MCF 10A (cell line): ENCODE results near the gene PPP2R5D. TPM values are rescaled to one million over a fixed set of nuclear protein-coding genes. Genes with fewer than 3 reads are reported as not detected.

ENCODE experiments used
- BruUV-seq: library from RNA; stranded (reverse); fragments of 400-500 nt; replicated peaks from 2 replicates; lab custom pipeline; 2021; lab: Mats Ljungman, UMichigan
- CTCF ChIA-PET: fragments of 300-600 bp; sonication (Branson Sonifier 250); formaldehyde crosslinking; extraction: SDS; loops from one replicate; lab custom pipeline; 2021; ENCODE audit warnings: antibody characterized with exemption, inconsistent platforms; lab: Yijun Ruan, JAX
- POLR2A ChIA-PET: fragments of 300-600, 350-650 bp; sonication (Branson Sonifier 250); formaldehyde crosslinking; extraction: SDS; loops from one replicate; lab custom pipeline; 2020; ENCODE audit warnings: antibody characterized with exemption, inconsistent platforms; lab: Yijun Ruan, JAX
- DNase-seq: peaks from one replicate; pipeline ENCODE4 v3.0.0-alpha.2; 2018; ENCODE audit not compliant: unreplicated experiment
- H3K27ac Mint-ChIP-seq: one replicate; pipeline ENCODE4 v1.8.0; 2022; ENCODE audit warnings: mild to moderate bottlenecking, low read depth, mixed read lengths; ENCODE audit not compliant: unreplicated experiment
- H3K27me3 Mint-ChIP-seq: one replicate; pipeline ENCODE4 v1.8.0; 2022; ENCODE audit warnings: mixed read lengths; ENCODE audit not compliant: insufficient read depth, unreplicated experiment
- H3K36me3 Mint-ChIP-seq: one replicate; pipeline ENCODE4 v1.8.0; 2022; ENCODE audit warnings: mild to moderate bottlenecking, moderate library complexity, mixed read lengths; ENCODE audit not compliant: insufficient read depth, unreplicated experiment
- H3K4me1 Mint-ChIP-seq: one replicate; pipeline ENCODE4 v1.8.0; 2022; ENCODE audit warnings: mixed read lengths; ENCODE audit not compliant: insufficient read depth, unreplicated experiment
- H3K4me3 Mint-ChIP-seq: one replicate; pipeline ENCODE4 v1.8.0; 2022; ENCODE audit warnings: mild to moderate bottlenecking, moderate library complexity, mixed read lengths; ENCODE audit not compliant: unreplicated experiment
- H3K9me3 Mint-ChIP-seq: one replicate; pipeline ENCODE4 v1.8.0; 2022; ENCODE audit warnings: mixed read lengths; ENCODE audit not compliant: unreplicated experiment
- intact Hi-C: fragments of 100-400 bp; cut with micrococcal nuclease; formaldehyde crosslinking; loops from 2 replicates; pipeline ENCODE4 v1.14.1; 2022
- total RNA-seq: library from RNA; stranded (reverse); gene quantifications from 2 replicates; pipeline ENCODE4 v1.2.3, GENCODE V29; 2022
- TF ChIP-seq, protein P1 (sequence below): fragments of 200-600 bp; IDR thresholded peaks from one replicate; pipeline ENCODE4 v1.8.0; 2022; ENCODE audit warnings: antibody characterized with exemption, mild to moderate bottlenecking; ENCODE audit not compliant: unreplicated experiment

Gene PPP2R5D
- total RNA-seq, 1 experiment from 2014 or later, result 17.9 TPM

DNA sequence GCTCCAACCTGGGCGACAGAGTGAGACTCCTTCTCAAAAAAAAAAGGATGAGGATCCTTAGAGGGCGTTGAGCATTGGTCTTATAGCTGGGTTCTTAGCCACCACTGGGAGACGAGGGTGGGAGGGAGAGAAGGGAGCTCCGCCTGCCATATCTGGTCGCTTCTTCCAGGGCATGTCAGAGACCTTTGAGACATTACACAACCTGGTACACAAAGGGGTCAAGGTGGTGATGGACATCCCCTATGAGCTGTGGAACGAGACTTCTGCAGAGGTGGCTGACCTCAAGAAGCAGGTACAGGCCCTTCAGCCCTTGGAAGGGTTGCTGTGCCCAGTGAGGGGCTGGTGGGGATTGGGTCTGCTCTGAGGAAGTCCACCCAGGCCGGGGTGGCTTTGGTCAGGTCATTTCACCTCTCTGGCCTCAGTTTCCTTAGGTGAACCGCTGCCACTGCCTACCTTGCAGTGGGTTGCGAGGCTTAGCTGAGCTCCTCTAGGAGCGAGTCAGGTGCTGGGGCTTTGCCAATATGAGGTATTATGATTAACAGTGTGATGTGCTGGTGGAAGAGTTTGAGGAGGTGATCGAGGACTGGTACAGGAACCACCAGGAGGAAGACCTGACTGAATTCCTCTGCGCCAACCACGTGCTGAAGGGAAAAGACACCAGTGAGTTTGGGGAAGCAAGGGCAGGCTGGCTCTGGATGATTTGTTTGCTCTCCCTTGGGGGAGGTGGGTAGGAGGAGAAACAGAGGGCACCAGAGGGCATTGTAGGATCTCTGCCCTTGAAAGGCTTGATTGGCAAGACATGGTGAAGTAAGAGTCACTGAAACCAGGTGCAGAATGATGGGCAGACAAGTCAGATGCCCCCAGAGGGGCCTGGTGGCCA, 46.6 kb upstream of the PPP2R5D start:
- CTCF ChIA-PET, result interaction anchor here (0.6 to 0.7 kb wide), 4 partner anchors 41 to 355 kb away, joined by 3 to 4 read pairs (median 4); no protein-coding TSS in a partner anchor

DNA sequence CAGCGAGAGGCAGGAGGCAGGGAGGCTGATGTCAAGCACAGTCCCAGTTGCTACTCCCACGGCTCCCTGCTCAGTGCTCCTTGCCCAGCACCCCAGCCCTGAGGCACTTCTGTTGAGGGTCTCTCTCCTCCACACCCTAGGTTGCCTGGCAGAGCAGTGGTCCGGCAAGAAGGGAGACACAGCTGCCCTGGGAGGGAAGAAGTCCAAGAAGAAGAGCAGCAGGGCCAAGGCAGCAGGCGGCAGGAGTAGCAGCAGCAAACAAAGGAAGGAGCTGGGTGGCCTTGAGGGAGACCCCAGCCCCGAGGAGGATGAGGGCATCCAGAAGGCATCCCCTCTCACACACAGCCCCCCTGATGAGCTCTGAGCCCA, 46.0 kb upstream of the PPP2R5D start:
- no peaks in the 10 kb centered on the region for H3K27me3 Mint-ChIP-seq
- intact Hi-C loops, result no loop called here
- no peak overlapping the region for H3K27ac Mint-ChIP-seq
- H3K36me3 Mint-ChIP-seq, result peaks cover 49% of the 10 kb centered on the region
- ChIA-PET POLR2A (no interaction called here), CTCF (interaction anchor here (1.2 kb wide), 1 partner anchor 292 kb away, joined by 3 read pairs; no protein-coding TSS in a partner anchor)
- TF ChIP-seq, protein P1, sequence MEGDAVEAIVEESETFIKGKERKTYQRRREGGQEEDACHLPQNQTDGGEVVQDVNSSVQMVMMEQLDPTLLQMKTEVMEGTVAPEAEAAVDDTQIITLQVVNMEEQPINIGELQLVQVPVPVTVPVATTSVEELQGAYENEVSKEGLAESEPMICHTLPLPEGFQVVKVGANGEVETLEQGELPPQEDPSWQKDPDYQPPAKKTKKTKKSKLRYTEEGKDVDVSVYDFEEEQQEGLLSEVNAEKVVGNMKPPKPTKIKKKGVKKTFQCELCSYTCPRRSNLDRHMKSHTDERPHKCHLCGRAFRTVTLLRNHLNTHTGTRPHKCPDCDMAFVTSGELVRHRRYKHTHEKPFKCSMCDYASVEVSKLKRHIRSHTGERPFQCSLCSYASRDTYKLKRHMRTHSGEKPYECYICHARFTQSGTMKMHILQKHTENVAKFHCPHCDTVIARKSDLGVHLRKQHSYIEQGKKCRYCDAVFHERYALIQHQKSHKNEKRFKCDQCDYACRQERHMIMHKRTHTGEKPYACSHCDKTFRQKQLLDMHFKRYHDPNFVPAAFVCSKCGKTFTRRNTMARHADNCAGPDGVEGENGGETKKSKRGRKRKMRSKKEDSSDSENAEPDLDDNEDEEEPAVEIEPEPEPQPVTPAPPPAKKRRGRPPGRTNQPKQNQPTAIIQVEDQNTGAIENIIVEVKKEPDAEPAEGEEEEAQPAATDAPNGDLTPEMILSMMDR, result no peak
- BruUV-seq, result no TSS peak
- peaks cover 7% of the 10 kb centered on the region for H3K4me1 Mint-ChIP-seq
- H3K9me3 Mint-ChIP-seq, result no peaks in the 10 kb centered on the region
- no peak for DNase-seq
- H3K4me3 Mint-ChIP-seq, result no peak overlapping the region

More for the DNA sequence above, 46.6 kb upstream of the PPP2R5D start:
- H3K27ac Mint-ChIP-seq, result no peak overlapping the region
- H3K9me3 Mint-ChIP-seq, result no peaks in the 10 kb centered on the region
- BruUV-seq, result no TSS peak
- no peak for DNase-seq
- H3K36me3 Mint-ChIP-seq, result peaks cover 49% of the 10 kb centered on the region
- peaks cover 13% of the 10 kb centered on the region for H3K4me1 Mint-ChIP-seq
- TF ChIP-seq, protein P1, result no peak
- H3K4me3 Mint-ChIP-seq, result no peak overlapping the region
- intact Hi-C loops, result no loop called here
- H3K27me3 Mint-ChIP-seq, result no peaks in the 10 kb centered on the region
- POLR2A ChIA-PET, result interaction anchor here (0.5 to 1.3 kb wide), 7 partner anchors 8 to 1017 kb away, joined by 3 to 5 read pairs (median 3); partner anchors contain the start of genes KLC4, MED20, MRPL2 and PPP2R5D

DNA sequence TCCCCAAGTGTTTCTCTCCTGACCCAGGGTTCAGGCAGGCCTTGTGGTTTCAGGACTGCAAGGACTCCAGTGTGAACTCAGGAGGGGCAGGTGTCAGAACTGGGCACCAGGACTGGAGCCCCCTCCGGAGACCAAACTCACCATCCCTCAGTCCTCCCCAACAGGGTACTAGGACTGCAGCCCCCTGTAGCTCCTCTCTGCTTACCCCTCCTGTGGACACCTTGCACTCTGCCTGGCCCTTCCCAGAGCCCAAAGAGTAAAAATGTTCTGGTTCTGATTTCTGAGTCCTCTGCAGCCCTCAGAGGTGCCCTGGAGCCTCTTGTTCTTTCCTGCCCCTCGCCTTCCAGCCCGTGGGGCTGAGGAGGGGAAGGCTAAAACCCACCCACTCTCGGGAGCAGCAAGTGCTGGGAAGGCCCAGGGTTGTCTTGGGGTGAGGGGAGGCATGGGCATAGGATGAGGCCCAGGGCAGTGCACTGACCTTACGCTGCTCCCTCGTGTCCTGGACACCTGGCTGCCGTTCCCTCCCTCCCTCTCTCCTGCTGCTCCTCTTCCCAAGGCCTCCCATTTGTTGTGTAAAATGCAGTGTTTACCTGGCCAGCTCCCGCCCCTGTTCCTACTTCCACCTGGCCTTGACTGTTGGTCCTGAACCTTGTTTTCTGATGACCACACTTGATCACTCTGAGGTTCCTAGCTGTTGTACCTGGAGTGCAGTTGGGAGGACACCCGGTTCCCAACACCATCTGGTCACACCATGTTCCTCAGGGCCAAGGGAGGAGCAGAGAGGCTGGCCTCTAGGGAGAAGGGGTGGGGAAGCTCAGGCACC, 45.2 kb upstream of the PPP2R5D start:
- H3K27ac Mint-ChIP-seq, result no peak overlapping the region
- no peak overlapping the region for H3K4me3 Mint-ChIP-seq
- POLR2A ChIA-PET, result interaction anchor here (2.3 kb wide), 1 partner anchor 9 kb away, joined by 16 read pairs; the partner anchor contains the start of gene CNPY3
- H3K9me3 Mint-ChIP-seq, result no peaks in the 10 kb centered on the region
- TF ChIP-seq, protein P1, result no peak
- intact Hi-C loops, result no loop called here
- CTCF ChIA-PET, result interaction anchor here (1.2 kb wide), 1 partner anchor 291 kb away, joined by 3 read pairs; no protein-coding TSS in a partner anchor
- no peaks in the 10 kb centered on the region for H3K27me3 Mint-ChIP-seq
- no peak for DNase-seq
- H3K36me3 Mint-ChIP-seq, result peaks cover 47% of the 10 kb centered on the region
- H3K4me1 Mint-ChIP-seq, result peaks cover 5% of the 10 kb centered on the region
- BruUV-seq, result no TSS peak
